Transverse colon (tissue), 4 donors: ENCODE results near the gene ACER3. TPM values are rescaled to one million over a fixed set of nuclear protein-coding genes. Genes with fewer than 3 reads are reported as not detected.
"Not testable (repeated sequence)": the region's sequence is repeated elsewhere in the genome, so short reads cannot be mapped to it uniquely, and the experiment has no call there.

Experiments used
- DNase-seq: peaks from one replicate; pipeline ENCODE4 v3.0.0-alpha.2; 2019
- H3K27ac ChIP-seq, 4 donors: fragments of 200-600 bp; sonication (generic); 2 replicates each; pipeline ENCODE4 v1.5.1; 2016 to 2018; ENCODE audit warnings: inconsistent platforms in 4 of 4
- H3K27me3 ChIP-seq: fragments of 200-600 bp; sonication (generic); 2 replicates; pipeline ENCODE4 v1.5.1; 2017; ENCODE audit warnings: inconsistent platforms
- H3K36me3 ChIP-seq, 4 donors: fragments of 200-600 bp; sonication (generic); 2 replicates each; pipeline ENCODE4 v1.5.1; 2017 to 2019; ENCODE audit warnings: inconsistent platforms in 4 of 4
- H3K4me1 ChIP-seq, 4 donors: fragments of 200-600 bp; sonication (generic); 2 replicates each; pipeline ENCODE4 v1.5.1; 2017 to 2020; ENCODE audit warnings: inconsistent platforms in 4 of 4
- H3K4me3 ChIP-seq, 4 donors: fragments of 200-600 bp; sonication (generic); 1 replicate in 1 of 4; 2 replicates in 3 of 4; pipeline versions ENCODE4 v1.5.1 to v1.6.1; 2017 to 2019; ENCODE audit warnings: inconsistent platforms in 4 of 4
- H3K9me3 ChIP-seq, 2 donors: fragments of 200-600 bp; sonication (generic); 2 replicates each; pipeline ENCODE4 v1.5.1; 2017 to 2019; ENCODE audit warnings: inconsistent platforms in 2 of 2
- EP300 ChIP-seq: sonication (generic); formaldehyde crosslinking; IDR thresholded peaks from one replicate; pipeline ENCODE4 v1.6.1; 2017; ENCODE audit warnings: antibody characterized with exemption, low read depth
- POLR2A ChIP-seq: fragments of 450-650 bp; IDR thresholded peaks from one replicate; pipeline ENCODE4 v1.6.1; 2016; ENCODE audit warnings: antibody characterized with exemption, mild to moderate bottlenecking, moderate library complexity
- POLR2AphosphoS5 ChIP-seq, 3 donors: sonication (generic); formaldehyde crosslinking; IDR thresholded peaks; one replicate each; pipeline ENCODE4 v1.6.1; 2016; ENCODE audit warnings: antibody characterized with exemption in 3 of 3
- WGBS, 2 donors: methylation state at CpG; one replicate each; pipeline ENCODE4 v1.1.5; 2018; ENCODE audit warnings: low coverage in 1 of 2; 5-methylcytosine and 5-hydroxymethylcytosine counted together
- in situ Hi-C, 4 donors: fragments of 200-750 bp; cut with MboI; loops; one replicate each; pipeline versions ENCODE4 v1.15.0 to v1.15.1; 2017; ENCODE audit warnings: low sequenced_read_pairs in 3 of 4, low pct_ligation_motif_present in 1 of 4, low pct_unique_long_range_greater_than_20kb in 1 of 4
- intact Hi-C: fragments of 100-400 bp; cut with DNase I; formaldehyde crosslinking; loops from one replicate; pipeline ENCODE4 v1.15.1; 2023; ENCODE audit warnings: low total_unique reads
- total RNA-seq, 4 donors: library from RNA; depleted of rRNA; stranded (reverse); fragments of >200 nt; gene quantifications; one replicate each; pipeline ENCODE4 v1.1.0, GENCODE V29; 2016
- TF ChIP-seq, protein P1 (sequence below), 5 experiments: fragments of 200-600 bp in 3 of 5; fragments of 450-650 bp in 2 of 5; sonication (generic) in 3 of 5; IDR thresholded peaks; 1 replicate in 2 of 5; 2 replicates in 3 of 5; pipeline ENCODE4 v1.5.1; 2016 to 2017; ENCODE audit warnings: antibody characterized with exemption in 5 of 5, inconsistent platforms in 3 of 5, mild to moderate bottlenecking in 2 of 5, moderate library complexity in 1 of 5

Gene ACER3
- total RNA-seq, 4 donors from 2014 or later: 8.8 to 72.2 (median 29.4) TPM

DNA sequence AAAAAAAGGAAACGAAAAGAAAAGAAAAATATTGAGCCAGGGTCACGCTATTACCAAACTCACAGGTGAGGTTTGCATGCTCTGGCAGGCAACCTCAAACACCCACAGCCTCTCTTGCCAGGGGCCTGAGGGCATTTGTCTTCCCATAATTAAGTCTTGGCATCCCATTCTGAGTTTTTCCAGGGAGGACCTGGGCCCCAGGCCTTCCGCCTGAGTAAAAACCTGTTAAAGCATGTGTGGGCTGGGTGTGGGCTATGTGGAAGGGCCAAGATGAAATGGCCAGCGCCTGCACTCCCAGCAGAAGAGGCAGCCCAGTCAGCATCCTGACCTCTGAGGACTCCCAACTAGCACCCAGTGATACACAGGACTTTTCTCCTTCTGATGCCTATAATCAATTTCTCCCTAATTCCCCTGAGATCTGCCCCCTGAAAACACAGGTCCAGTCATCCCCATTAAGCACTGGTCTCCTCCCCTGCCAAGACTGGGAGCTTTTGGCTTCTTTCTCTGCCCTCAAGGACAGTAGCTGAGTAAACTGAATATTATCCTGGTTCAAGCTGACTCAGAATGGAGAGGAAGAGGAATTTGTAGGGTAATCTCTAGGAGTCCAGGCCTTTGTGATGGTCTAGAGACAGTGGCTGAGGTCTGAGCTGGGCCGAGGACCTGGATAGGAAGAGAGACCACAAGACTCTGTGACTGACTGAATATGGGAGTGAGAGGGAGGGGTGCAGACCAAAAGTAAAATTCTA, 35.6 kb upstream of the ACER3 start:
- WGBS, 2 donors: 77% methylated on average over 5 of the region's 5 CpGs; no CpG with 5 or more reads in 1 of the 2 donors
- H3K27me3 ChIP-seq: no peaks in the 10 kb centered on the region
- H3K27ac ChIP-seq: peak overlapping the region in 3 of 4 donors; percentile 4 to 55 (median 16)
- TF ChIP-seq, protein P1, sequence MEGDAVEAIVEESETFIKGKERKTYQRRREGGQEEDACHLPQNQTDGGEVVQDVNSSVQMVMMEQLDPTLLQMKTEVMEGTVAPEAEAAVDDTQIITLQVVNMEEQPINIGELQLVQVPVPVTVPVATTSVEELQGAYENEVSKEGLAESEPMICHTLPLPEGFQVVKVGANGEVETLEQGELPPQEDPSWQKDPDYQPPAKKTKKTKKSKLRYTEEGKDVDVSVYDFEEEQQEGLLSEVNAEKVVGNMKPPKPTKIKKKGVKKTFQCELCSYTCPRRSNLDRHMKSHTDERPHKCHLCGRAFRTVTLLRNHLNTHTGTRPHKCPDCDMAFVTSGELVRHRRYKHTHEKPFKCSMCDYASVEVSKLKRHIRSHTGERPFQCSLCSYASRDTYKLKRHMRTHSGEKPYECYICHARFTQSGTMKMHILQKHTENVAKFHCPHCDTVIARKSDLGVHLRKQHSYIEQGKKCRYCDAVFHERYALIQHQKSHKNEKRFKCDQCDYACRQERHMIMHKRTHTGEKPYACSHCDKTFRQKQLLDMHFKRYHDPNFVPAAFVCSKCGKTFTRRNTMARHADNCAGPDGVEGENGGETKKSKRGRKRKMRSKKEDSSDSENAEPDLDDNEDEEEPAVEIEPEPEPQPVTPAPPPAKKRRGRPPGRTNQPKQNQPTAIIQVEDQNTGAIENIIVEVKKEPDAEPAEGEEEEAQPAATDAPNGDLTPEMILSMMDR (IDR thresholded peaks at IDR 0.05): no peak
- TF ChIP-seq POLR2AphosphoS5 (IDR thresholded peaks at IDR 0.05): no peak
- no peak for TF ChIP-seq POLR2A
- no peak for TF ChIP-seq EP300
- H3K9me3 ChIP-seq: no peaks in the 10 kb centered on the region
- H3K36me3 ChIP-seq: no peaks in the 10 kb centered on the region
- intact Hi-C loops: no loop called here
- H3K4me1 ChIP-seq: peaks cover 0 to 4% (median 1%) of the 10 kb centered on the region in 4 donors
- DNase-seq: no peak
- in situ Hi-C loops: loop anchor here in 2 of 4 donors (25.0 kb wide), 1 partner anchor 212 kb away; the partner anchor contains the start of gene B3GNT6 (in 2 of the 2)
- no peak overlapping the region for H3K4me3 ChIP-seq

DNA sequence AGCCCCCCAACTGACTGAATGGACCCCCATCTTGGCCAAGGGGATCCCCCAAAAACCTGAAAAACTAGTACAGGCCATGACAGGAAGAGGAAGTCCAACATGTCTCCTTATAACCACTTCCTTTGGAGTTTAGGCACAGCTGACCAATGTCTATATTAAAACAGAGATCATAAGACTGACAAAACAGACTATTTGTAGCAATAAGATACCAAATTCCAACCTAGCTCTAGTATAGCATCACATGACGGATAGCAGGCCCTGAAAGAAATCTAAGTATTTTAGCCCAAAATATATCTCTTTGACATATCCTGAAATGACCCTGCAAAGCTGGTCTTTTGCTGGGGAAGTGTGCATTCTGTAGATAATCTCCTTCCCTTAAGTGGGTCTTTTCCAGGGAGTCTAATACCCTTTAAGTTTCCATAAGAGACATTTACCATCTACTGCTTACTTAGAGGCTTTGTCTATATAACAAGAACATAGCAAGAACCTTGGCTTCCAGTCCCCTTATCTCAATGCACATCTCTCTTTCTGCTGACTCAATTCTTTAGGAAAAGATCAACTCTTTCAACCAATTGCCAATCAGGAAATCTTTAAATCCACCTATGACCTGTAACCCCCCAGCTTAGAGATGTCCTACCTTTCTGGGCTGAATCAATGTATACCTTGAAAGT, 34.9 kb upstream of the ACER3 start:
- Histone ChIP-seq H3K27ac (peak overlapping the region in 1 of 4 donors; percentile 16), H3K27me3 (no peaks in the 10 kb centered on the region), H3K4me1 (peaks cover 0 to 9% (median 1%) of the 10 kb centered on the region in 4 donors), H3K4me3 (no peak overlapping the region), H3K9me3 (no peaks in the 10 kb centered on the region), H3K36me3 (no peaks in the 10 kb centered on the region)
- WGBS, 2 donors: 80 to 100% methylated on average over 1 of the region's 1 CpG
- DNase-seq: no peak
- intact Hi-C loops: no loop called here
- TF ChIP-seq, protein P1 (IDR thresholded peaks at IDR 0.05): no peak
- in situ Hi-C loops: no loop called here

DNA sequence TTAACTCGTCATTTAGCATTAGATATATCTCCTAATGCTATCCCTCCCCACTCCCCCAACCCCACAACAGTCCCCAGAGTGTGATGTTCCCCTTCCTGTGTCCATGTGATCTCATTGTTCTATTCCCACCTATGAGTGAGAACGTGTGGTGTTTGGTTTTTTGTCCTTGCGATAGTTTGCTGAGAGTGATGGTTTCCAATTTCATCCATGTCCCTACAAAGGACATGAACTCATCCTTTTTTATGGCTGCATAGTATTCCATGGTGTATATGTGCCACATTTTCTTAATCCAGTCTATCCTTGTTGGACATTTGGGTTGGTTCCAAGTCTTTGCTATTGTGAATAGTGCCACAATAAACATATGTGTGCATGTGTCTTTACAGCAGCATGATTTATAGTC, 34.2 kb upstream of the ACER3 start:
- intact Hi-C loops, H3K4me3 ChIP-seq, H3K9me3 ChIP-seq, H3K36me3 ChIP-seq, H3K27me3 ChIP-seq, H3K27ac ChIP-seq, in situ Hi-C loops, DNase-seq: not testable (repeated sequence)
- H3K4me1 ChIP-seq: peaks cover 0 to 14% (median 1%) of the 10 kb centered on the region in 4 donors
- 87% methylated on average over 3 of the region's 3 CpGs; no CpG with 5 or more reads in 1 of the 2 donors for WGBS, 2 donors

DNA sequence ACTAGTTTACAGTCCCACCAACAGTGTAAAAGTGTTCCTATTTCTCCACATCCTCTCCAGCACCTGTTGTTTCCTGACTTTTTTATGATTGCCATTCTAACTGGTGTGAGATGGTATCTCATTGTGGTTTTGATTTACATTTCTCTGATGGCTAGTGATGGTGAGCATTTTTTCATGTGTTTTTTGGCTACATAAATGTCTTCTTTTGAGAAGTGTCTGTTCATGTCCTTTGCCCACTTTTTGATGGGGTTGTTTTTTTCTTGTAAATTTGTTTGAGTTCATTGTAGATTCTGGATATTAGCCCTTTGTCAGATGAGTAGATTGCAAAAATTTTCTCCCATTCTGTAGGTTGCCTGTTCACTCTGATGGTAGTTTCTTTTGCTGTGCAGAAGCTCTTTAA, 33.7 kb upstream of the ACER3 start:
- H3K27me3 ChIP-seq, H3K9me3 ChIP-seq, in situ Hi-C loops, H3K4me3 ChIP-seq, H3K36me3 ChIP-seq, DNase-seq, H3K27ac ChIP-seq, intact Hi-C loops: not testable (repeated sequence)
- H3K4me1 ChIP-seq: peaks cover 0 to 16% (median 1%) of the 10 kb centered on the region in 4 donors

DNA sequence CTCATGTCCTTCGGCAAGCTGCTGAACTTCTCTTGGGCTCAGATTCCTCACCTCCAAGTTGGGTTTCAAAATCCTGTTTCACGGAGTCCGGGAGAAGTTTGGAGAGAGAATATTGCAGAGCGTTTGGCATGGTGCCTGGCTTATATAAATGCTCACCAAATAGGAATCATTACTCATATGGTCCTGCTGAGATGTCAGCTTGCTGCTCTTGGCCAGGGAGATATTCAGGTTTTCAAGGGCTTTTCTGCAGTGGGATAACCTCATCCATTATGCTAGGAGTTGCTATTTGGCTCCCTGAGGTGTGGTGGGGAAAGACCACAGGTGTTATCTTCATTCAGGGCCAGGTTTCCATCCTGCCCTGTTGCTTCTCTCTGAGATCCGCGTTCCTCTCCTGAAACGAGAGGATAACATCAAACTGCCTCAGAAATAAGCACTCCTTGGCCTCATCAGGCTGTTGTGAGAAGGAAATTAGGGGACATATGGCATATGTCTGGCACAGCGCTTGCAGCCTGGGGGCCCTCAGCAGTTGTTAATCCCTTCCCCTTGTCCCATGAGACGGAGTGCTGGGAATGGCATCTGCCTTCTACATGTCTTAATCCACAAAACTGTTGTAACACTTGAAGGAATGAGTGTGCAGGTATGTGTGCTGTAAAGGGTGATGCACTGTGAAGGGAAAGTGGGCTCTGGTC, 29.9 kb upstream of the ACER3 start:
- in situ Hi-C loops (no loop called here), intact Hi-C loops (no loop called here)
- H3K27ac ChIP-seq: no peak overlapping the region
- peaks cover 0 to 18% (median 4%) of the 10 kb centered on the region in 4 donors for H3K4me1 ChIP-seq
- H3K36me3 ChIP-seq: no peaks in the 10 kb centered on the region
- no peaks in the 10 kb centered on the region for H3K9me3 ChIP-seq
- H3K4me3 ChIP-seq: no peak overlapping the region
- 57% methylated on average over 9 of the region's 9 CpGs; no CpG with 5 or more reads in 1 of the 2 donors for WGBS, 2 donors
- TF ChIP-seq, protein P1 (IDR thresholded peaks at IDR 0.05): no peak
- TF ChIP-seq POLR2AphosphoS5 (IDR thresholded peaks at IDR 0.05) (no peak), POLR2A (no peak), EP300 (no peak)
- DNase-seq: no peak
- H3K27me3 ChIP-seq: no peaks in the 10 kb centered on the region
